ENCODE measurements around the gene SLC39A10. TPM values are rescaled to one million over a fixed set of nuclear protein-coding genes. Genes with fewer than 3 reads are reported as not detected.
A peak's percentile ranks its signal among the peaks of the same experiment; 100 is the strongest.

Gene SLC39A10, protein sequence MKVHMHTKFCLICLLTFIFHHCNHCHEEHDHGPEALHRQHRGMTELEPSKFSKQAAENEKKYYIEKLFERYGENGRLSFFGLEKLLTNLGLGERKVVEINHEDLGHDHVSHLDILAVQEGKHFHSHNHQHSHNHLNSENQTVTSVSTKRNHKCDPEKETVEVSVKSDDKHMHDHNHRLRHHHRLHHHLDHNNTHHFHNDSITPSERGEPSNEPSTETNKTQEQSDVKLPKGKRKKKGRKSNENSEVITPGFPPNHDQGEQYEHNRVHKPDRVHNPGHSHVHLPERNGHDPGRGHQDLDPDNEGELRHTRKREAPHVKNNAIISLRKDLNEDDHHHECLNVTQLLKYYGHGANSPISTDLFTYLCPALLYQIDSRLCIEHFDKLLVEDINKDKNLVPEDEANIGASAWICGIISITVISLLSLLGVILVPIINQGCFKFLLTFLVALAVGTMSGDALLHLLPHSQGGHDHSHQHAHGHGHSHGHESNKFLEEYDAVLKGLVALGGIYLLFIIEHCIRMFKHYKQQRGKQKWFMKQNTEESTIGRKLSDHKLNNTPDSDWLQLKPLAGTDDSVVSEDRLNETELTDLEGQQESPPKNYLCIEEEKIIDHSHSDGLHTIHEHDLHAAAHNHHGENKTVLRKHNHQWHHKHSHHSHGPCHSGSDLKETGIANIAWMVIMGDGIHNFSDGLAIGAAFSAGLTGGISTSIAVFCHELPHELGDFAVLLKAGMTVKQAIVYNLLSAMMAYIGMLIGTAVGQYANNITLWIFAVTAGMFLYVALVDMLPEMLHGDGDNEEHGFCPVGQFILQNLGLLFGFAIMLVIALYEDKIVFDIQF
- 47.8 and 67.3 TPM in 2 replicates for polyA plus RNA-seq (2014; cell fraction: cytosol; rRNA removed)
- 30.9 and 57.2 TPM in 2 replicates for polyA plus RNA-seq (2014; cell fraction: nucleus; rRNA removed)

DNA sequence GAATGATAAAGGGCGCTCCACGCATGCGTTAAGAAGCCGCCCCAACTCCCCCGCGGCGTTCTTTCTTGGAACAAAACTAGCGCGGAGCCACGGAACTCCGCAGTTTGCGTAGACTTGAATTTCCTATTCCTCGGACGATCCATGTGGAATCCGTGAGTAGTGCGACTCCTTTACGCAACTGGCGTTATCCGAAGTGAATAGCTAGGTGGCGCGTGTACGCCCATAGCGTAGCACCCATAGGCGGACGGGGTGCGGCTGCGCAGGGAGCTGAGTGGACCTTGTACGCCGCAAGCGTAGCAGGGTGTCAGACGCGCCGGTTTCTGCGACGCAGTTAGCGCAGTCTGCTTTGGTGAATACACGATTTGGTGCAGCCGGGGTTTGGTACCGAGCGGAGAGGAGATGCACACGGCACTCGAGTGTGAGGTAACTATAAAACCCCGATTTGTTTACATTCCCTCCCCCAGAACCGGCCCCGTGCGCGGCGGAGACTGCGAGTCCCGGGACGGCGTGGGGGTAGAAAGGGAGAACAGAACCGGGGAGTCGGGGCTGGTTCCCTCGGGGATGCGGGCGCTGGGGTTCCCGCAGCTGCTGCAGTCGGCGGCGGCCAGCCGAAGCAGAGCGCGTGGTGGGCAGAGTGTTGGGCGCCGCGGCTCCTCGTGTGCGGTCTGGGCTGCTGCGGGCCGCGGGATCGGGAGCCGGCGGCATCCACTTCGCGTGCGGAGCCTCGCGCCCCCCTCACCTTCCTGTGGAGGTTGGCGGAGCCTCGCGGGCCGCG lies at the start of gene SLC39A10:
SLC39A10 (plus strand) TSS at position 368 of the 775 bp plus-strand sequence. CDS start 22,817 bp downstream, outside the sequence.
- peak; percentile 98 for DNase-seq (ENCODE audit: low spot score)

DNA sequence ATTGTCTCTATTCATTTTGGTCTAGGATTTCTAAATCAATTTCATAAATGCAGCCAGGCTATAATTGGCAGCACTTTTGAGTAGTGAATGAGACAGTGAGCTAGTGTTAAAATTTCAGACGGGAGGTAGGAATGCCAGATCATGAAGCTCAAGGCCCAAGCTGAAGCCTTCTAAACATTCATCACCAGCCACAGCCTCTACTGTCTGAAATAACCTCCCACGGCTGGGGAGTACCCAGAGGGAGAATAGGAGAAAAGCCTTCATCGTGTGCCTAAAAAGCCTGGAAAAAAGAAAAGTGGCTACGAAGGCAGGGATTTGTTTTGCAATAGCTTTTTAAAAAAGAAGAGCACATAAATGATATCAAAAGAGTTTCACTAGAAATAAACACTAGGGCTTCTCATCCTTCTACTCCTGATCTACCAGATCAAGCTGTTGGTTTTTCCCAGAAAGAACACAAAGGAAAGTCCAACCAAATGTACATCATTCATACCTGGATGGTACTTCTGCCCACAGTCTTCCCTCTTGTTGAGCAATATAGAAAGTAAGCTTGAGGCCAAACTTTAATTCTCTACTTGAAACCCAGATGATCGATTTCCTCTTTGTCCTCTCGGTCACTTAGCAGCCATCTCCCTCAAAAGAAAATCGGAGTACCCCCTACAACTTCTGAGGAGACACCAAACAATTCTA lies 48.1 kb upstream of the SLC39A10 start:
- DNase-seq (ENCODE audit: low spot score): no peak

DNA sequence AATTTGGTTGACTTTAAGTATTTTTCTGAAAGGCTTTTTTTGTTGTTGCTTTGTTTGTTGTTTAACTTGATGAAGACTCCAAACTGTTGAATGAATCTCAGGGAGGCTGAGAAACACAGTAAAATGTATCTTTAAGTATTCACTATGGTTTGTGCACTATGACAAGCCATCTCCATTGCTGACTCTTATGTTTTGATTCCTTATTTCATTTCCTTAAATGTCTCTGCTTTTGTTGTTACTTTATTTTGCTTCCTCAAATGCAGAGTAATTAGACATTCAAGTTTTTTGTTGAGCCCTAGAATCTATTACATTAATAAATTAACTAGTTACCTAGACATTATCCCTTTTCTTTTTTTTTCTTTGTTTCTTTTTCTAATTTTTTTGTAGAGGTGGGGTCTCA lies 46.3 kb upstream of the SLC39A10 start:
- no peak for DNase-seq (ENCODE audit: low spot score)

DNA sequence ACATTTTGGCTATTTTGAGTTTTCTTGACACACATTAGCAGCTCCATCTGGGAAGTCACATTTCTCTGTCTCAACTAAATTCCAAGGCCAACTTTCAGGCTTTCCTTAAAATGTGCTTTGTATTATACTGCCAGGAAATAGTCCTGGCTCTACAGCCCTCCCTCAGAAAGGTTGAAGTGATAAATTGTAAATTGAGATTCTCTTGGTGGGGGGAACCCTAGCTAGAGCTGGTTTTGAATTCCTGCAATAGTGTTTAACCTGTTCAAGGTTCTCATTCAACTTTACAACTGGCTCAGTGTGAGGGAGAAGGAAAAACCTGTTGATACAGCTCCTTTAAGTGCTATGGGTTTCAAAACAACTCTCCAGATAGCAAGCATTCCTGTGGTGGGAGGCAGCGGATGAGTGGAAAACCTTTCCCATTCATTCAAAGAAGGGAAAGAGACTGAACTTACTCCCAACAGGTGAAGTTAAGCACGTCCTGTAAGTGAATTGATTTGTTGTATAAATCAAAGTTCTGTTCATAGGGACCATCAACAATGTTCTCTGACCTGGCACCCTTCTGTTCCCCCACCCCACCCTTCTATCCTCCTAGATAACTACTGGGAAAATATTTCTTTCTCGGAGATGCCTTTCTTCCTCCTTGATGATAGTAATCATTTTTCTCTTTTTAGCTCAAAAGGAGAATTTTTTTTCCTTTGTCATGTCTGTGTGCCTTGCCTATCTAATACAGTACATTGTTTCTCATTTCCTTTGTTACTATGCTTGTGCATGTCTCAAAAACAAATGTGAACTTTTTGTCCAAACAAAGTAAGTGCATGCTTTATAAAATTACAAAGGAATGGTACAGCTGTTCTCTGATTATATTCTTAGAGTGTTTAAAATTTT lies 44.2 kb upstream of the SLC39A10 start:
- DNase-seq (ENCODE audit: low spot score): no peak

DNA sequence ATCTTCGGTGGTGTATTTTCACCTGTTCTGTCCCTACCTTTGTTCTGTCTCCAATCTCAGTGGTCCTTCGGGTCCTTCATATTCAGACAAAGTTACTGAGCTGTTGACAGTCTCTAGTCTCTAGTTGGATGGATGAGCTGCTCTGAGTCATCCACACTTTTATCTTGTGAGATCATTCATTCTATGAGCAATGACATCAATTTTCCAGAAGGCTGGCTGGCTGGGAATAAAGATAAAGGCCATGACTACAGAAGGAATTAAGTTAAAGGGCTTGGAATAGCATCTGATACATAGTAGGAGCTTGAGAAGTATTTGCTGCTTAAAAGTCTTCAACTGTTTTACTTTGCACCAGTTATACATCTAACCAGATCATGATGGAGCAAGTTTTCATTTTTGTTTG lies 43.1 kb upstream of the SLC39A10 start:
- peak; percentile 11 for DNase-seq (ENCODE audit: low spot score)

DNA sequence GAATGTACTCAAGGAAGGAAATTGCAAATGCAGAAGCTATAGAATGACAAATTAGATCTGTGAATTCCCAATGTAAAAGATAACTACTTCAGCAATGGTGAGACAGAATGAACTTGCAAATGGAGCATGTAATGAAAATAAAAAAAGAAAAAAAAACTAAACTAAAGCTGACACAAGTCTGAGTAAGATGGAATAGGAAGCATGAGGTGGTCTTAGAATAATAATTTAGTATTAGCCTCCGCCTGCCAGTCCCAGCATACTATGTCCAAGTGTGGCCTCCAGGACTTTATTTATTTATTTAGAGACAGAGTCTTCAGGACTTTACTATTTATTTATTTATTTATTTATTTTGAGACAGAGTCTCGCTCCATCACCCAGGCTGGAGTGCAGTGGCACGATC lies 37.4 kb upstream of the SLC39A10 start:
- no peak for DNase-seq (ENCODE audit: low spot score)

DNA sequence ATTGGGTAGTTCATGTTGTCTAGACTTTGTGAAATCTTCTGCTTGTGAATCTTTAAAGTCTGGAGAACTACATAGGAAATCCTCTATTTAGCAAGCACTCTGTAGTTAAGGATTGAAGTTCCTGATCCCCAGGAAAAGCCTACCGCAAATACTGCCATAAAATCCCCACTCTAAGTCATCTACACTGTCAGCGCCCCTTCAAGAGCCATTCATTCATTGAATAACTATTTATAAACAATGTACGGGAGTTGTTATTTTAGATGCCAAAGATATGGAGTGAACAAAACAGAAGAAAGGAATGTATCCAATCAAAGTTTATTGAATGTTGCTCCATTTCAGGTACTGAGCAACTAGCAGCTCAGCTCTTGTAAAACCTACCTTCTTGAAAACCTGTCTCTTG lies 36.5 kb upstream of the SLC39A10 start:
- DNase-seq (ENCODE audit: low spot score): no peak

DNA sequence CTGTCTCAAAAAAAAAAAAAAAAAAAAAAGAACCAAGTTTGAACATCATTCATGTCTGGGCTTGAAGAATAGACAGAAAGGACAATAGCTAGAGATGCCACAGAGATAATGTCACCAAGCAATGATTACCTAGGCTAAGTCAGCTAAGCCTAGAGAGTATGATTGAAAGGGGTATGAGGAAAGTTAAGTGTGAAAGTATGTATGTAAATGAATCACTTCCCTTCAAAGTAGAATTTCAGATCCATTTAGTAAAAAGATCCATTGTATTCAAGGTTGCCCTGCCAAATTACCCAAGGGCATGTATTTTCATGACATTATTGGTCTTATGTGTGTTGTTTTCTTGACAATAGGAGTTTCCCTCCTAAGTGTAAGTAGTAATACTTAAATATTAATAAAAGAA lies 34.1 kb upstream of the SLC39A10 start:
- DNase-seq (ENCODE audit: low spot score): no peak

DNA sequence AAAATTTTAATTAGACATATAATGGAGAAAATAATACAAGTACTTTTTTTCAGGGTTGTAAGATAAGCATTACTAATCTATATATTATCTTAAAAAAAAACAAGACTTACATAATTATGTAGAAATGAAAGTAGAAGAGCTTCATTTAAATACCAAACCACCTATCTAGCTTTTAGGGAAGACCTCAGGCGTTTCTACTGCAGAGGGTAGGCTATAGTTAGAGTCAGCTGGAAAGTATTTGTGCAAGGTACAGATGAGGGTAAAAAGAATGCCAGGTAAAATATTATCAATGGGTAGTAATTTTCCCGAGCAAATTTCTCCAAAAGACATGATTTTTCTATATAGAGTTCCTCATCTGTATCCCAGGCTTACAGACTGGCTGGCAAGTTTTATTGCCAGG lies 30.5 kb upstream of the SLC39A10 start:
- DNase-seq (ENCODE audit: low spot score): no peak

DNA sequence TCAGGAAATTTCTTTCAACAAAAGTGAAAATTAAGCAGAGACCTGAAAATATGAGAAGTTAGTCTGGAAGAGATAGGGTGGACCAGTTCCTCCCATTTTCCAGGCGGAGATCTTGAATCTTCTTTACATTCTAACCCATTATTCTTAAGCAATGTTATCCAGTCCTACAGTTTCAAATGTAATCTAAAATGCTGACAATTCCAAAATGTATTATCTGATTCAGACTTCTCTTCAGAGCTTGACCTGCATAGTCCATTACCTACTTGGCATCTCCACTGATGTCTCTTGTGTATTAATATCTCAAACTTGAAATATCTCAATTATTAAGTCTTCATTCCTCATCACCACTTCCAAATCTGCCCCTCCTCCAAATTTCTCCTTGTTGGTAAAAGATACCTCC lies 28.4 kb upstream of the SLC39A10 start:
- DNase-seq (ENCODE audit: low spot score): no peak

DNA sequence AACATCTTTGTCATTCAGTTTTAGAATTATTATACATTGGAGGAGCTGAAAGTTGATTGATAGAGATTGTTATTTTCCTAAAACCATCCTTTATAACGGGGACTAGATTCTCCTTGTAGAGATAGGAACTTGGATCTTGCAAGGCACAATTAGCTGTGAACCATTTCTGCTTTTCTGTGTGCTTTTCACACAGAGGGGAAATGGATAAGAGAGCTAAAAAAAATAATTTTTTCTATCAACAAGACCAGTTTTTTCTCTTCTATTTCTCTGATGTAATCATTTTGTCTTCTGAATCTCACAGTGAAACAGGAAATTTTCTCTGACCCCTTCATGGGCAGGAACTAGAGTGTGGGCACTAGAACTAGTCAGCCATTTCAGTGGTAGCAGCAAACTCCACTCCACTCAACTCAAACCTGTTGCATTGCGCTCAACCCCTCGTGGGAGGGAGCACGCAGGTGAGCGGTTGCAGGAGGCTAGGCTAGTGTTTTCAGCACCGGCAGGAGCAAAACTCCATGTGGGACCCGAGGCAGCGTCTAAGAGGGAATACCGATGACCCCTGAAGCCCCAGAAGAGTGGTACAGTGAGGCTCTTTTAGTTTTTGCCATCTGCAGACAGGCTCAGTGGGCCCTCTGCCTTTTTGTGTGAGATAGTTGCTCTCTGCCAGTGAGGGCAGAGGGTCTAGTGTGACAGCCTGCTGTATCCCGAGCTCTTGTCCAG lies 24.0 kb upstream of the SLC39A10 start:
- no peak for DNase-seq (ENCODE audit: low spot score)

DNA sequence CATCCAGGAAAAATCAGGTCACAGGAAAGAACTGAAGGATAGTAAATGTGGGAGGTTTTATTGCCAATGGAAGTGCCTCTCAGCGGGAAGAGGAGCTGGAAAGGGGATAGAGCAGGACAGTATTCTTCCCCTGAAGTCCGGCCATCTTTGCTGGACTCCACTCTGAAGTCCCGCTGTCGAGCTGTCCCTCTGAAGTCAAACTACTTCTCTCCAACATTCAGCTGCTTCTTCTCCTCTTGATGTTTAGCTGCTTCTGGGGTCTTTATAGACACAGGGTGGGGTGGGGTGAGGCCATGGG lies 23.5 kb upstream of the SLC39A10 start:
- no peak for DNase-seq (ENCODE audit: low spot score)

DNA sequence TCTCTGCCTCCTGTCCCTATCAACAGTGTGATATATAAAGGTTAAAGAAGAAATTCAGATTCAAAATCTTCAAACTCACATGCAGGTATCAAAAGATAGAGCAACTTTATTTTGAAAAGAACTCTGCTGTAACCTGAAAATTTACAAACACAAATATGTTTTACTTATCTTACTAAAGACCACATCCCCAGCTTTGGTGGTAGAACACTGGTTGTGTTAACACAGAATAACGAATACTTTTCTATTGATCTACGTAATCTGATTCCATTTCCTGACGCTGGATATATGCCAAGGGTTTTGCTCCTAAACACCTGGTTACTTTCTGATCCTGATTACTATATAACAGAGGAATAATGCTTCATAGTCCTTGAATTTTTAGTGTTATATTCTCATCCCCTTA lies 23.1 kb upstream of the SLC39A10 start:
- DNase-seq (ENCODE audit: low spot score): no peak

DNA sequence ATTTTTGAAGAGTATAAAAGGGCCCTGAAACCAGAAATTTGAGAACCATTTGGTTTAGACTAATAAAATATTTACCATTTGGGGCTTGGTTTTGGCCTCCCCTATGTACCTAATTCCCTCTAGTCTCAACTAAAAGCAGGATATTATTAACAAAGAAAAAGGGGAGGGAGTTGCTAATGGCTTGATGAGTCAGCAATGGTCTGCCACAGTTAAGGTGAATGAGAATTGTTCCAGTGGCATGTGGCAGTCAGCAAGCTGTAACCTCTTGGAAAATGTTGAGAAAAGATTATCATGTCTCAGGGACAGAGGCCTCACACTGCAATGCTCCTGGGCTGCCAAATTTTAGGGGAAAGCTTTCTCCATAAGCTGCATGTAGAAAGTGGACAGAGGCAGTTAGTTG lies 20.1 kb upstream of the SLC39A10 start:
- no peak for DNase-seq (ENCODE audit: low spot score)

DNA sequence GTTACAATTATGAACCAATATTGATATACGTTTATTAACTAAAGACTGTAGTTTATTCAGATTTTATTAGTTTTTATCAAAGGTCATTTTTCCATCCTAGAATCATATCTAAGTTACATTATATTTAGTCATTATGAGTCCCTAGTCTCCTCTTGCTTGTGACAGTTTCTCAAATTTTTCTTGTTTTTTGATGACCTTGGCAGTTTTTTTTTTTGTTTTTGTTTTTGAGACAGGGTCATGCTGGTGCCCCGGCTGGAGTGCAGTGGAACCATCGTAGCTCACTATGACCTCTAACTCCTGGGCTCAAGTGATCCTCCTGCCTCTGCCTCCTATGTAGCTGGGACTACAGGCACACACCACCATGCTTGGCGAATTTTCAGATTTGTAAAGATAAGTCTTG lies 18.3 kb upstream of the SLC39A10 start:
- no peak for DNase-seq (ENCODE audit: low spot score)

DNA sequence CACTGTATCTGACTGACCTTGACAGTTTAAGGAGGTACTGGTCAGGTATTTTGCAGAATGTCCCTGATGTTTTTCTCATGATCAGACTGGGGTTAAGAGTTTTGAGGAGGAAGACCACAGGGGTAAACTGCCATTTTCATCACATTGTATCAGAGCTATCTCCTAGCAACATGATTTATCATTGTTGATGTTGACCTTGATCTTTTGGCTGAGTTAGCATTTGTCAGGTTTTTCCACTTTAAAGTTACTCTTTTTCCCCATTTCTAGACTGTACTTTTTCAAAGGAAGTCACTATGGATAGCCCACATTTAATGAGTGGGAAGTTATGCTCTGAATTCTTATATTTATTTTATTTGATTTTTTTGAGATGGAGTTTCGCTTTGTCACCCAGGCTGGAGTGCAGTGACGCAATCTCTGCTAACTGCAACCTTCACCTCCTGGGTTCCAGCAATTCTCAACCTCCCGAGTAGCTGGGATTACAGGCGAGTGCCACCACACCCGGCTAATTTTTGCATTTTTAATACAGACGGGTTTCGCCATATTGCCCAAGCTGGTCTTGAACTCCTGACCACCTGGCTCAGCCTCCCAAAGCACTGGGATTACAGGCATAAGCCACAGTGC lies 17.7 kb upstream of the SLC39A10 start:
- DNase-seq (ENCODE audit: low spot score): no peak

DNA sequence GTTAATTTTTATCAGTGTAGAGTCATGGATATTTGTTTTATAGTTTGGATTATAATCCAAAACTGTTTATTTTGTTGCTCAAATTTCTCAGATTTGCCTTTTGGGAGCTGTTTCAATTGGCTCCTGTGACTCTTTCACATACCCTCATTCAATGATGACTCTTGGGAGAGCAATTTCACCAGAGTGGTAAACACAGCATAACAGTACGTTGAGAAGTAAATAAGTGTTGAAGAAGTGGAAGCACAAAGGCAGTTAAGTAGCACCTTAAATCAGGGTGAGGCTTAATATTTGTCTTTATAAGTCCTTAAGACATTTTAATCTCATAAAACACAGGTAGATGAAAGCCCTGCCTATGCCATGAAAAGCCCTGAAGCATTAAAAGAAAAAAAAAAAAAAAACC lies 17.1 kb upstream of the SLC39A10 start:
- DNase-seq (ENCODE audit: low spot score): no peak

DNA sequence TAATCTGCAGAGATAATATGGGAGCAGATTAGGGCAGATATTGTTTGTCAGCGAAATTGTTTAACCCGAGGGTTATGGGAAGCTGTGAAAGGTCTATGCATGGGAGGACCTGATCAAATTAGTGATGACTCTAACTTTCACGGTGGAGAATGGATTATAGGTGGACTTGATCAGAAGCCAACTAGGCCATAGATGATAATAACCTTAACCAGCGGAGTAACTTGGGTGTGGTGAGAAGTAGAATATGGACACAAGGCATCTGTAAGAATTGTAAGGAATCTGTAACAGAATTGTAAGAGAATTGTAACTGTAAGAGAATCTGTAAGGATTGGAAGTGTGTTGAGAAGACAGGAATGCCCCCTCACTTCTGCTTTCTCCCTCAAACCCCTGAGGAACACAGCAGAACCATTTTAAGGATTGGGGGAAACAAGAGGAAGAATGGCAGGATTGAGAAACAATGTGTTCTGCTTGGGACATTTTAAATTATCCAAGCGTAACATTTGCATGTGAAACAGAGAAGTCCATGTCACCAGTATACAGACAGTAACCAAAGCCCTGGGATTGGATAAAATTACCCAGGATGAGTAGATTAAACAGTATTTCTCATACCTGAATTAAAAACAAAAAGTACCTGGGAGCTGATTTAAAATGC lies 14.9 kb upstream of the SLC39A10 start:
- DNase-seq (ENCODE audit: low spot score): no peak

DNA sequence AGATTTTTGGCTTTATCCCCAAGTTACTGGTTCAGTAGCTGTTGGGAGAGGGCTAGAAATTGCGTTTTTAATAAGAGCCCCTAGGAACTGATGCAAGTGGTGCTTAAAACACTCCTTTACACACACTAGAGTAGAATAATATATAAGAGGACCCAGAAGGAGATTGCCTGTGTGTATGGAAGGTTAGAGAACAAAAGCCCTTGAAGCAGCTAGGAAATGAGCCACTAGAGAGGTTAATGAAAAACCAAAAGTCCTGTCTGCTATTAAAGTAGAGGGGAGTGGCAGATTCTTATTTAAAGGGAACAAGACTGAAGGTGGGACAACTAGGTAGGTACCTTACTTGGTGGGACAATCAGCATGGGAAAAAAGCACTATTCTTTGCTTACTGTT lies 14.4 kb upstream of the SLC39A10 start:
- no peak for DNase-seq (ENCODE audit: low spot score)
